NCI-H345 (cell line): Measurements from ENCODE around the gene FARS2.

ENCODE experiments used
- DNase-seq: peaks from one replicate; lab custom pipeline; 2025; lab: John Stamatoyannopoulos, UW

FARS2 gene

DNA sequence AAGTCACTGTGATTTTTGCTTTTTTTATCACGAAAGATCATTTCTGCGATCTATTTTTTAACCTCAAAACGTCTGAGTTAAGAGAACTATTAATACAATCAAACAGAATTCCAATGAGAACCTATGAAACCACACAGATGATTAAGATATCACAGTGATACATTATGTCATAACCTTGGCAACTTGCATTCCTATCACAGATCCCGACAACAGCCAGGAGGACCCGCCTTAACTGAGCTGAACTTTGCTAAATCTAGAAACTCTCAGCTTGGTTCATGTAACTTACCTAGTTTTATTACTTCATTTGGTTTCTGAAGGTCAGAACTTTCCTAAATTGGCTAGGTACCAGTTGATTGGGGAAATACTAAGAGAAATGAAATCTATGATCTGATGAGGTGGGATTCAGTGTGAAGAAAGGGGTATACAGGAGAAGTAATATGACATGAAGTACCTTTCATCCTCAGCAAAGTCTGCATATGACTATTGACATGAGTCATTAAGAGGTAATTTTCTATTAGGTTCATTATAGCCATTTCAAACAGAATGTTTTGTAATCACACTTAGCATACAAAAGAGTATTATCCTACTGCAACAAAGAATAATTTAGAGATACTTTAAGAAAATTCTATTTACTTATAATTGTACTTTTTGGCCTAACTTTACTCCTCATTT, 11.7 kb upstream of the FARS2 start:
- no peak for DNase-seq

DNA sequence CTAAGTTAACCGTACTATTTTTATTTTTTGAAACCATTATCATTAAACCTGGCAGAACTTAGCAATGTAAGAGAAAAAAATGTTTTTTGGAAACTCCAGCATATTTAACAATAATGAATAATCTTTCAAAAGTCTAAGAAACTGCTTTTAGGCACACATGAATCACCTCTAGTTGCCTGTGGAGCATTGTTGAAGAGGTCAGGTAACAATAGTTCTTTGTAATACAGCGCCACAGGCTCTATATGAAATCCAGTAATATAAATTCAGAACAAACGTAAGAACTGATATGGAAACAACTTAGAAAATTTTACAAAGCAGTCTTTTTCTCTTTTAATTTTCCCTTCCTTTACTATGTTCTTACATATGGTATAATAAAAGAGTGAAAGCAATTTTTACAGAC, 10.9 kb upstream of the FARS2 start:
- DNase-seq: no peak

DNA sequence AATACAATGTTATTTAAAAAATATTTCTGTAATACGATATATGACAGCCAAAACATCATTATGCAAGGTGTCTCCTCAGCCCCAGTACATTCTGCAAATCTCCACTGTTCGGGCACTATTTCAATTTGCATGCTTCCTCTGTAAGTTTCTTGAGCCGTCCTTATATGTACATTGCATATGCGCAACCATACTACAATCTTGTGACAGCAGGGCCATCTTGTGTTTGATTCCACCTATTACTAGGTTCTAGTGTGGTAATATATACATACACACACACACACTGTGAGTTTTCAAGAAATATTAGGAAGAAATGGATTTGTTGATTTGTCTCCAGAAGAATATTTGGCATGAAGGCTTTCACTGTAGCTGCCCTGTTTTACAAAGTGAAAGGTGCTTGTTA, 10.4 kb upstream of the FARS2 start:
- DNase-seq: no peak

DNA sequence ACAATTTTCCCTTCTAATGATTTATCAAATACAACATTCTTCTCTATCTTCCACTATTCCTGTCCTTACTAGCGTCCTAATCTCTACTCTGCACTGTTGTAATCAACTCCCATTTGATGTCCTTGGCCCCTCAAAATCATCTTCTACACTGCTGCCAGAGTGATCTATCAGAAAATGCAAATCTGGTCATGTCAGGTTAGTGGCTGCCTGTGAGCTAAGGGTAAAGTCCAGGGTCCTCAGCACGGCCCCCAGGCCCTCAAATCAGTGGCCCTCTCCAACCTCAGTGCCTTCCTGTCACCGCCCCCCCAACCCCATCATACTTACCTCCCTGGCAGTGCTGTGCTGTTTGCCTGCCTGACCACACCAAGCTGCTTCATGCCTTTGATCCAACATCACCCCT, 4.4 kb upstream of the FARS2 start:
- no peak for DNase-seq

DNA sequence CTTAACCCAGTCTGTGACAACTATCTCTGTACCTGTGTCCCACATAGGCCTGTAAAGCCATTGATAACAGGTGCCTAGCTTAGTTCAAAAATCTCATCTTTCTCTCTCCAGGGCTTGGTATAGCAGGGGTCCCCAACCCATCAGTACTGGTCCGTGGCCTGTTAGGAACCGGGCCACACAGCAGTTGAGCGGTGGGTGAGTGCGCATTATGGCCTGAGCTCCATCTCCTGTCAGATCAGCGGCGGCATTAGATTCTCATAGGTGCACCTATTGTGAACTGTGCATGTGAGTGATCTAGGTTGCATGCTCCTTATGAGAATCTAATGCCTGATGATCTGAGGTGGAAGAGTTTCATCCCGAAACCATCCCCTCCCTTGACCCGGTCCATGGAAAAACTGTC, 3.9 kb upstream of the FARS2 start:
- no peak for DNase-seq

DNA sequence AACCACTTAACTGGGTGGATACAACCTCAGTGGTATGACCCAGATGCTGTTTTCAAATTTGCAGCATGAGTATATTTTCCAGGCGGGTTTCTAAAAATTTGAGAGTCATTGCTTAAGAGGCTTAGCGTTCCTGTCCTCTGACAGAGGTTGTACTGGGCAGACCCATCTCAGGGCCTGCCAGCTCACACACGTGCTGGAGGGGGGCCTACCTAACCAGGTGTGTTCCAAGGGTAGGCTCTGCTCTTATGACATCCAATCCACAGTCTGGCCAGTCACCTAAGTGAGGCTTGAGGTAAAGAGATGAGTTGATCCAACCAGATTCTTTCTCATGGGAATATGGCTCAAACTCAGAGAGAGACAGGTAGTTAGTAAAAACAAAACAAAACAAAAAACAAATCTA, 1.9 kb upstream of the FARS2 start:
- DNase-seq: no peak

DNA sequence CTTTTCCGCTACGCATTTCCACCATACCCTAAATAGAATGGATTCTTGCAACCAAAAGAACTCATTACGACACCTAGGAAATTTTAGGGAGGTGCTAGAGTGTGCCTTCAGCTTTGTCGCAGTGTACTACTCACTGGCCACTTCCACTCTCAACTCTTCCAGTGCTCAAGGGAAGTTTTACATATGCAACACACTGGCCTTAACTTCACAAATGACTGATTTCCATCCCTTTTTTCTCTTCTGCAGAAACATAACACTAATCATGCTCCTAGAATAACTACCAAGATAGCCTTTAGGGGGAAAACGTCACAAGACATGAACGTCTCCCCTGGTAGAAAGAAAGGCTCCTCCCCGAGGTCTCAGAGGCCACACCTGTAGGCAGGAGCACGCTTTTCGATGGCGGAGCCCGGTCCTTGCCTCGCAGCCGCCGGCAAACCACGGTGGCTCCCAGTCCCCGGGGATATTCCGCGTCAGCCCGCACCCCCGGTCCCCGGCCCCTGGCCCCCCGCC, 1.1 kb upstream of the FARS2 start:
- peak; percentile 35 for DNase-seq

DNA sequence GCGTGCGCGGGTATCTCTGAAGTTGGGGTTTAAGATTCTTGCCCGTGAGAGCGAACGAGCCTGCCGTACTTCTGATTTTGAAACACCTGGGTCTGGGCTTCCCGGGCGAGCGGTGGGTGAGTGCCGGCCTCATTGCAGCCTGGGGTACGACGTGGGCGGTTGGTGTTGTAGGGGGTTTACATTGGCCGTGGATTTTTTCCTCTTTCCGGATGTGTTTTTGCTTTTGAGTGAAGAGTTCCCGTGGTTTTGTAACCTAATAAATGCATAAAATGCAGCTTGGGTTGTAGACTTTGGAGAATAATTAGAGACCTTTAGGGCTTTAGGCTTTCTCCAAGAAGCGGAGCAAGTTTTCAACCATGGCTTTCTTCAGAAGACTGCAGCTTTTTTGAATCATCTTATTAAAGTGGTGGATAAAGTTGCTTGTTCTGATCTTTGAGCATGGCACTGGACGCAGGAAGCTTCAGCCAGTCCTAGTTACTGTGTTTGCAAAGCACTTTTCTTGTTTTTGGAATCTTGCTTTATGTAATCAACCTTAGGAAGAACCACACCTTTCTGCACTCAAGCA, 314 bp downstream of the FARS2 start:
- DNase-seq: no peak

DNA sequence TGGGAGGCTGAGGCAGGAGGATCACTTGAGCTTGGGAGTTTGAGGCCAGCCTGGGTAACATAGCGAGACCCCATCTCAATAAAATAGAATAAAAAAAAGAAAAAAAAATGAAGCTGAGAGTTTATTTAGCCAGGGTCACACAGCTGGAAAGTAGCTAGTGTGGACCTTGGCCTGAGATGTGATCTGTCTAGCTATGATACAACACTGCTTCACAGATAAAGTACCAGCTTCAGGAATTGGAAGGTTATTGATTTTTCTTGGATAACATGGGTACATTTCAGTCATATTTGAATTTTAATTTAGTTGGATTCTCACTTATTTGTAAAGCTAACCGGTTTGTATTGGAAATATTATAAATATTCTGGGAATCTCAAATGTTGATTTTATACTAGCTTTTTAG, 5.1 kb downstream of the FARS2 start:
- no peak for DNase-seq

DNA sequence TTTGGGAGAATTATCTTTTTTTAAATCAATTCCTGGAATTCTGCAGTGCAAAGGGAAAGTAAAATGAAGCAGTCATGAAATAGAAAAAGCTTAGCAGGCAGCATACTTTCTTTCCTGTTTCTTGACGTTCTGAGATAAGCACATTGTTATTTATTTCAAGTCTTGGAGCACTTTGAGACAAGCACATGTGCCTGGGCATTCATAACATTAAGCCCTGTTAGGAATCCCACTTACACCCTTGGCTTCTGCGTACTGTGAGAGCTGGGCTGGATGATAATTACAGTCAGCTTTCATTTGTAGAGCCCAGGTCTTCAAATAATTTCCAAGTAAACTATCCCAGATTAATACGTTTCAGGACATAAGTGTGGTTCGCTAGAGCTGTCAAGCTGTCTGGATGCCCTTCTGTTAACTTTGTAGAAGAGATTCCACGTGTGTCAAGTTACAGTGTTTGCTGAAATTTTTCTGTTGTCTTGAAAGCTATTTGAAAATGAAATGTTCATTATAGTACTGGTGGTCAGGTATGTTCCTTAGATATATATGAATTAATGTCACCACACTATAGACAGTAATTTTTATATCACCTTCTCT, 8.9 kb downstream of the FARS2 start:
- no peak for DNase-seq

DNA sequence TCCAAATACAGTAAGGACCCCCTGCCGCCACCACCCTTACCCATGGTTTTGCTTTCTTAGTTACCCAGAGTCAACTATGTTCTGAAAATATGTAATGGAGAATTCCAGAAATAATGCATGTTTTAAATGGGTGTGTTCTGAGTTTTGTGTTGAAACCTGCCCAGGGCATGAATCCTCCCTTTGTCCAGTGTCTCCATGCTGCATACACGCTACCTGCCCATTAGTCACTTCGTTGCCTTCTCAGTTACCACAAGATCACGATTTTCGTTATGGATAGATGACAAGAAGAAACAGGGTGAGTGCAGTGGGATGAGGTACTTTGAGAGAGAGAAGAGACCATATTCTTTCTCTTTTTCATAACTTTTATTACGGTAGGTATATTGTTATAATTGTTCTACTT, 10.6 kb downstream of the FARS2 start:
- DNase-seq: no peak

DNA sequence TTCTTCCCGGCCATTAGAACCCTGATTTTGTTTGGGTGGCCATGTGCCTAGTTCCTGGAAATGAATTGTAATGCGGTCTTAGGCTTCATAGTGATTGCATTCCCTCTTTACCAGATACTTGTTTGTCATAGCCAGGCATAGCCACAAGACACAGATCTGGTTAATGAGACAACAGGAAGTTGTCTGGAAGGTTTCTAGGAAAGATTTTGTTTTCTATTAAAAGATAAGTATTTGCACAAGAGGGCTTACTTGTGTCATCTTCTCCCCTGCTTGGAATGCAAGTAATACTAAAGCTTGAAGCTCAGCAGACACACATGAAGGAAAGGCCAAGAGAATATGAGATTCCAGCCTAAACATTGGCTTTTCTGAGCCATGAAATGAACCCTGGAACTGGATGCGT, 12.9 kb downstream of the FARS2 start:
- DNase-seq: no peak

DNA sequence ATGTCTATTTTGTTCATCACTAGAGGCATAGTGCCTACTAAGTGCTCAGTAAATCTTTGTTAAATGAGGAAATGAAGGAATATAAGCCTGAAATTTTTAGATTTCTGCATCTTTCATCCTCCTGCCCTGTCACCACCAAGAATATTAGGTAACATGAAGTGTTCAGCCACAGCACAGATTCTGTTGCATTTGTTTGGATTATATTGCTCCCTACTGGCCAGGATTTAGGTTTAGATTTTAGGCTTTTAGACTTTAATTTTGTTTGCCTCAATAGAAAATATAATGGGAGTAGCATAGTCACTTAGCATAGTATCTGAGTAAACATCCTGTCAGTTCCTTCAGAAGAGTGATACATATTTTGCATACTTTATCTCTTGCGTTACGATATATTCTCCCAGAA, 14.2 kb downstream of the FARS2 start:
- no peak for DNase-seq

DNA sequence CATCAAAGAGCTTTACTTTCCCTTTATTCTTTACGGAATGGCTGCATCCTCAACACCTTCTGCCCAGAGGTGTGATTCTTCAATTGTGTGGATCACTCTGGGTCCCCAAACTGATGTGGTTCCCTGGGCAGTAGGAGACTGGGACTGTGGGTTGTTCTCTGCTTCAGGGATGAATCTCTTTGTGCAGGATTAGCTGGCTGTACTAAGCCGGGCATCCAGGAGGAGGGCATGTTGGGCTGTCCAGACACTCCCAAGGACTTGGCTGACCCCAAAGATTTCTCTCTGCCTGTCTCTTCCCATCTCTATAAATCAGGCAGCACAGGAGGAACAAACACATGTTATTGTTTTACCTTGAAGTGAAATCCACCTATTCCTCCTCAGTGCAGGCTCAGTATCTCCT, 15.3 kb downstream of the FARS2 start:
- no peak for DNase-seq

DNA sequence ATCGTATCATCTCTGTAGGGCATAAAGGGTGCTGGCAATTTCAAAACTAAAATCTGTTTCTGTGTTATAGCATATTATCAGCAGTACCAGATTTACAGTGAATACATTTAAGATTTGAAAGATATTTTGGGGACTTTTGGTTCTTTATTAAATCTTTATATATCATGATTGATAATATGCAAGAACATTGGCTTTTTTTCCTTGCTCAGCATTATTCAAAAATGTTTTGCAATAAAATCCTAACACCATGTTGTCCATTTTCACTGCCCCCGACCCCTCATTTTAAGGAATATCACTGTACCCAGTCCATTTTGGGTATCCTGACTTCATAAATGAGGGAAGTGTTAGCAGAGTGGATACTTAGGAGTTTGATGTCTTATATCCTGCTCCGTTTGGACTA, 16.3 kb downstream of the FARS2 start:
- DNase-seq: no peak

DNA sequence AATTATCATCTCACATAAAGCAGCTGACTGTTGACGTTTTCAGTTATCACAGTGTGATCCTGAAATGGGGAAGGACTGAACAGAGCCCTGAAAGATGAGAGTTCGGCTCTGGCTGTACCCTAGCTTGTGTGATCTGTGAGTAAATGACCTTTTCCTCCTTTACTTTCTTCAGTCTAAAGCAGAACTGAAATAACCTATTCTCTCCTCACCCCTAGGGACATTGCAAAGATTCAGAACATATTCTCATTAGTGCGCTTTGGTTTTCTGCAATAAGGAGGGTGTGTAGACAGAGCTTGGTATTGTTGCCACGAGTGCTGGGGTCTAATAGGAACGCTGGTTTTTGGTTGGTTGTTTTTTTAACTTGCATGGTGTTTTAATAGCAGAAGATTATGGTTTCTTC, 16.7 kb downstream of the FARS2 start:
- no peak for DNase-seq

DNA sequence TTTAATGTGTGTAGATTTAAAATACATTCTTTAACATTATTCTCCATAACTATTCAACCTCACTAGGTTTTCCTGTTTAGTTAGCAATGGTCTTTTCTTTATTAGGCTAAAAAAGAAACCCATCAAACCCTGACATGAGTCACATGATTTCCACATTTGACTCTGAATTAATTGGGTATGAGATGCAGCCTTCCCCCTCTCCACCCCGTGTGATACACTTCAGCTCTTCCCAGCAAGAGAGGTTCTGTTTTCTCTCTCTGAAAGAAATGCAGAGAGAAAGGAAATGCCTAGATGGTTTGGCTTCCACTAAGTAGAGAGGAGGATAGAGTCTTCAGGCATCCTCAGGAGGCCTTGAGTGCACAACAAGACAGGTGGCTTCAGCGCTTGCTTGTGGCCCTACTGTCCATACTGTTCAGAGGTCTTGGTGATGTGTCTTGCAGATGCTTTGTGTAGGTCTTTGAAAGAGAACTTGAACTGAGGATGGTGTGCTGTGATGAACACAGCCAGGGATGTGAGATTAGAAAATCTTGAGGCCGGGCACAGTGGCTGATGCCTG, 17.3 kb downstream of the FARS2 start:
- no peak for DNase-seq

DNA sequence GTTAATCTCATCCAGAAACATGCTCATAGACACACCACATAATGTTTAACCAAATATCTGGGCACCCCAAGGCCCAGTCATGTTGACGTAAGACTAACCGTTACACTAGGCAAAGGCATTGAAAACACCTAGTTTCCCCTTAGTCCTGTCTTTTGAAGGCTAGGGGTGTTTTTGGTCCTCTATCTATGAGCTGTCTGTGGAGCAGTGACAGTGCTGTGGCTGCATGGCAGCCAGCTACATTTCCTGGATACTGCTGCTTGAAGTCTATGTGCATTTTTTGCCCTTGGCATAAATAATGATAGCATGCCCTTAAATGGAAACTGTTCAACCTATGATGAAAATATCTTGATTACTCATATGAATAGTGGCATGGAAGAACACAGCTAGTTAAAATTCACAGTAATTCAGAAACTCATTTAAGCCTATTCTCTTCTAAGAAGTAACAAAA, 18.6 kb downstream of the FARS2 start:
- no peak for DNase-seq

DNA sequence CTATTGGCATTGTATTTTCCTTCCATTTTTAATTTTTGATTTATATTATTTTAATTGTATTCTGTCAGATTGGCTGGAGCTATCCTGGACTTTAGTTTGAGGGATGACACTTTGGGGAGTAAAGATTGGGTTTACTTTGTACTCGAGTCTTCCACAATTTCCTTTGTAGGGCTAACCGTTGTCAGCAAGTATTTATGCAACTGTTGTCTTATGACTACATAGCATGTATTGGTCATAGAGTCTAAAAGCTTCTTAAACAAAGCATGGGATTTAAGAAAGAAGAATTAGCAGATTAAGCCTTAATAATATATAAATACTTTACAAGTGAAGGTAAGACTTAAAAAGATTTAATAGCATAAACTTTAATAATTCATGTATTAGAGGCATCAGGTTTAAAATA, 19.6 kb downstream of the FARS2 start:
- no peak for DNase-seq

DNA sequence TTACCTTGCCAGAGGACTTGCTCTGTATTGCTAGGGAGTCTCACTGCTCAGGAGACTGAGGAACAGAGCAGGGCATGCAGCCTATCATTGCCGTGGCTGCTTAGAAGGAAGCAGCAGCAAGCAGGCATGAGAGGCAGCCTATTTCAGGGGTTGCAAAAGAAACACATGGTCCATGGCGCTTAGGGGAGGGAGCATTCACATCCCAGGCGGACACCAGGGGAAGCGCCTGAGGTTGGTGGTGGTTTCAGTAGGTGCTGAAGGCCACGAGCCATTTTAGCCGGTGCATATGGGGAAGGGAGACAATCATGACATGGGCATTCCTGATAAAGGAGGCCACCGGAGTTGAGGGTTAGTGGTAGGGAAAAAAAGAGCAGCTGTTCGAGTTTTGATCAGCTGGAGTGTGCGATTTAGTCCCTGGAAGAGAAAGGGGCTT, 20.9 kb downstream of the FARS2 start:
- no peak for DNase-seq

DNA sequence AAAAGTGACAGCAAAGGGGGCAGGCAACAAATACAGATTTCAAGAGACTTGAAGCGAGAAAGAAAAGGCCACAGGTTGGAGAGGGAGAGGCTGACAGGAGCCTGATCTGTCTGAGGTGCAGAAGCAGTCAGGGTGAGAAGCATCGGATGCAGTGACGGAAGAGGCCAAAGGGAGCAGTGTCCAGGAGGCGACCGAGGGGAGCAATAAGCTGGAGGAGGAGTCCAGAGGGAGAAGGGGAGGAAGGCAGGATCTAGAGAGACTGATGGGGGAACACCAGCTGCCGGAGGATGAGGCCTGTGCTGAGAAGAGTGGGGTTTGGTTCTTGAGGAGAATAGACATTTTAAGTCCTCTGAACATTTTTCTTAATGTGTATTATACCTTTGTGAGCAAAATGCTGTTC, 23.8 kb downstream of the FARS2 start:
- DNase-seq: no peak

DNA sequence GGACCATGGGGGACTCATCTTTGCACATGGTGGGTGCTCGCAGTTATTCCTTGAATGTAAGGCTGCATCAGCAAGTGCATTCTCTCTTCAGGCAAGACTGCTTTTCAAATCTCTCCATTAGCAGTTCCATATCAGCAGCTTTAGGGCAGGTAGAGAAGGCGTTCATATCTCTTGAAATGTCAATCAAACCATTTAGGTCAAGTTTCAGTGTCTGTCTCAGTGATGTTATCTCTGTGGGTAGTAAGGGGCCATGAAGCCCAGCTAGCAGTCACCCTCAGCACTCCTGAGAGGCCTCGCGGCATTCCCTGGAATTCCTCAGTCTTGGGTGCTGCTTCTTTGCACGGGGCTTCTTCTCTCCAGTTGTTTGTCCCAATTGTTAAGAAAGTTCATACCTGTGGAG, 24.2 kb downstream of the FARS2 start:
- DNase-seq: no peak

DNA sequence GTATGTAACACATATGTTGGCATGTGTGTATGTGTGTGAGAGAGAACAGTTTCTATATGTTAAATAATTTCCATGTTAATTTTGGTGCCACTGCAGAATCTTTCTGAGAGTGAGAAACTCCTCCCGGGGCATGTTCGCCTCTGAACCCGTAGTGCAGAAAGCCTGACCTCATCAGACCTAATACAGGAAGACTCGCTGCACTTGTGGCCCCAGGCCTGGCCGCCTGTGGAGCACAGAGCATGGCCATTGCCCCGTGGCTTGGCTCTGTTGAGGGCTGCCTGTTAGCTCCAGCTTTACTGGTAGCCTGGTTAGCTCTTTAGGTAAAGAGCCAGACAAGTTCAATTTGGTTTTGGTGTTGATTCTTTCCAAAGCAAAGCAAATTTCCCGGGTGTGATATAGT, 25.5 kb downstream of the FARS2 start:
- no peak for DNase-seq
